NCI-H1930 (cell line): ENCODE measurements around the gene ANO10.
"Not testable (repeated sequence)": the region's sequence is repeated elsewhere in the genome, so short reads cannot be mapped to it uniquely, and the experiment has no call there.

Experiments
- DNase-seq, 2 experiments: peaks; one replicate each; lab custom pipeline; 2025; lab: John Stamatoyannopoulos, UW

Gene ANO10

DNA sequence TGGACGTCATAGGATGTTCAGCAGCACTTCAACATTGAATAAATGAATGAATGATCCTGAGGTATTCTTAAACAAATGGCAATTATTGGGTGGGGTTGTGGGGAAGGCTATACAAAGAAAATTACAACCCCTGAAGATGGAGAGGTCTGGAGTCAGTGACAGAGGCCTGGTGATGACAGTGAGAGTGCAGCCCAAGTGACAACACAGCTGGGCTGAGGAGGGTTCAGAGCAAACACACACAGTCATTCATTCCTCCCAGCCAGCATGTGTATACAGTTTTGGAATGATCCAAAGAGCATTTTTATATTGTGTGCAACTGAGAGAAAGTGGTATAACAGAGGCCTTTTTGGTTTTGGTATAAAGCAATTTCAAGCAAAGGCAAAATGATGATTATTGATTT lies 148.1 kb downstream of the ANO10 start:
- DNase-seq, result no peak

DNA sequence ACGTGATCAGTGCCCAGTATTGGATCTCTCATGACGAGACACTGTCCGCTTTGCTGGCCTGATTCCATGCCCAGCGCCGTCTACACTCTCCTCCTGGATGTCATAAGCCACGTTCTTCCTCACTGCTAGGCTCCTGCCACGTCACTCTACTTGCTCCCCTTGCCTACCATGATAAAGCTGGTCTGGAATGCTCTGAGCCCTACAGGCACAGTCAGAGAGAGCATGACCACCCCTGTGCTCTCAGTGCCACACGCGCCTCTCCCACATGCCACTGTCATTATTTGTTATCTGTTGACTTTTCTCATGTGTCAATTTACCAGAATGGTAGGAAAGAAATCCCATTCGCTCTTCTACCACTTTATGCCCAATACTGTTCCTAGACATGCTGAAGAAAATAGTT lies 148.6 kb downstream of the ANO10 start:
- no peak for DNase-seq

- DNase-seq, result no peak
These were observed 153.7 kb downstream of the ANO10 start for GRCh38 chr3:43468133-43468532.

DNA sequence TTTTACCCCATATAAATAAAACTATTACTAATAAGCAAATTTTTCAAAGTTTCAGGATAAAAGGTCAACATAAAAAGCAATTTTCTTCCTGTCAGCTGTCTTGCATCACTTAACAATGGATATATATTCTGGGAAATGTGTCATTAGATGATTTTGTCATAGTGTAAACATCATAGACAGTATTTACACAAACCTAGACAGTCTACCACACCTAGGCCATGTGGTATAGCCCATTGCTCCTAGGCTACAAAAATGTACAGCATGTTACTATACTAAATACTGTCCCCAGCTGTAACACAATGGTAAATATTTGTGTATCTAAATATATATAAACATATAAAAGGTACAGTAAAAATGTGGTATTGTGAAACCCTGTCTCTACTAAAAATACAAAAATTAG lies 156.7 kb downstream of the ANO10 start:
- DNase-seq, result no peak

GRCh38 chr3:43462566-43462965 lies 159.2 kb downstream of the ANO10 start:
- DNase-seq, result not testable (repeated sequence)

GRCh38 chr3:43461345-43461744 lies 160.5 kb downstream of the ANO10 start:
- no peak for DNase-seq

DNA sequence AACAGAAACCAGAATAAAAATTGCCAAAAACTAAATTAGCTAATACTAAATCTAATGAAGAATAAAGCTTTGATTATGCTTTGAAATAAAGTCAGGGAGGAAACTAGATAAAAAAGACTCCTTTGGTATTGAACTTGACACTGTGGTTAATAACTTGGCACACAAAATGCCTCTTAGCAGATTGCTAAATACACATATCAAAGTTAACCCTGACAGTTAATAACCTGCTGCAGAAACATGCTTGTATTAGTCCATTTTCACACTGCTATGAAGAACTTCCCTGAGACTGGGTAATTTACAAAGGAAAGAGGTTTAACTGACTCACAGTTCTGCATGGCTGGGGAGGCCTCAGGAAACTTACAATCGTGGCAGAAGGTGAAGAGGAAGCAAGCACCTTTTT lies 164.8 kb downstream of the ANO10 start:
- not testable (repeated sequence) for DNase-seq

DNA sequence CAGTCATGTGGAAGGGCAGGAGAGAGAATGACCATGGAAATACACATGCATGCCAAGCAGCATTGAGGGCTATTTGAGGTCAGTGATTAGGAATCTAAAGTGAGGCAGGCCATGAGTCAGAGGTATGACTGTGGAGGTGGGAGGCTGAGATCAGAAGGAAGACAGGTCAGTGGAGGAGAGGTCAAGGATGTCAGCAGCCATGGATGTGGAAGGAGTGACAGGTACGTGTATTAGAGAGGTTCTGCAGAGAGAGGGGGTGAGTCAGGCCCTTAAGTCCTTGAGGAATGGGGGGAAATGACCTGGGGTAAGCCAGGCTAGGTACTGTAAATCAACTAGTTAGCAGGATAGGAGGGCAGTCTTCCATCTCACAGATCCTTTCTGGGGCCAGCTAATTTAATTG lies 166.6 kb downstream of the ANO10 start:
- DNase-seq, result no peak

DNA sequence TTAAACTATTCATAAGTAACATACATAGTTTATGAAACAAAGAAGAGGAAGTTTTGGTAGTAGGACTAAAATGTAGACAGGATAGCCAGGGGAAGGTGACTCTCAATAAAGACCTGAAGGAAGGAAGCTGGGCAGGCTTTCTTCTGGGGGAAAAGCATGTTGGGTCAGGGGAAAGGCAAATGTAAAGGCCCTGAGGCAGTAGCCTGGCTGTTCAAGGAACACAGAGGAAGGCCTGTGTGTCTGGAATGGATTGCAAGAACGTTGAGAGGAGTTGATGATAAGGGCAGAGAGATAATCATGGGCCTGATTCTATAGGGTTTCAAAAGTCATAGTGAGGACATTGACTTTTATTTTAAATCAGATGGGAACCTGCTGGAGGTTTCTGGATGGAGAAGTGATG lies 167.8 kb downstream of the ANO10 start:
- no peak for DNase-seq

DNA sequence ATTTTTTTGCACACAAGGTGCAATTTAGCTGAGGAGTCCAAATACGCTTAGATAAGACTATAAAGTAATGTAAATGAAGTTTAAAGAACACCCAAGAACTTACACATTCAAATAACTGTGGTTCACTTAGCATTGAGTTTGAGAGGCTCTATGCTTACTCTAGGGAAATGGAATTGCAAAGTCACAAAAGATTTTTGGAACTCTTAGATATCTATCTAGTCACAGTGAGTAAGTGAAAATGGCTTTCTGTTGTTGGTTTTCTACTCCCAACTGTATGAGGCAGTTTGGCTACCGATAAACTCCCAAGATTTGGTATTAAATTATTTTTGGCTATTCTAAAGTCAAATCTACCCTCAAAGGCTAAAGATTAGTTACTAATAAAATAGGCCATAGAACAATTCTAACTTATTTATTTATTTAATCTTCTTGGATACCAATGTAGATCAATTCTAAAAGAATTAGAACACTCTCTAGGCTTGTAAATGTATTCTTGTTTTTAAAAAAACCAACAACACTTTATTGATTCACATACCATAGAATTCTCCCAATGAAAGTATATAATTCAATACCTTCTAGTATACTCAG lies 170.0 kb downstream of the ANO10 start:
- DNase-seq, result no peak

DNA sequence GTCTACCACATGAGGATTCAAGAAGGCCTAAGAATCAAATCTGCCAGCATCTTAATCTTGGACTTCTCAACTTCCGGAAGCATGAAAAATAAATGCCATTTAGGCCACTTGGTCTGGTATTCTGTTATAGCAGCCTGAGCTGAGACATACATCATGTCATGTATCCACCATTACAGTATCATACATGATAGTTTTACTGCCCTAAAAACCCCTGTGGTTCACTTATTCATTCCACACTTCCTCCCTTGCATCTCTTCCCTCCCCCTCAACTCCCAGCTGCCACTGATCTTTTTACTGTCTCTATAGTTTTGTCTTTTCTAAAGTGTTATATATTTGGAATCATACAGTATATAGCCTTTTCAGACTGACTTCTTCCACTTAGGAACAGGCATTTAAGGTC lies 173.7 kb downstream of the ANO10 start:
- DNase-seq, result no peak

GRCh38 chr3:43445820-43446219 lies 176.0 kb downstream of the ANO10 start:
- no peak for DNase-seq

GRCh38 chr3:43442872-43443395 lies 178.9 kb downstream of the ANO10 start:
- DNase-seq, result no peak

DNA sequence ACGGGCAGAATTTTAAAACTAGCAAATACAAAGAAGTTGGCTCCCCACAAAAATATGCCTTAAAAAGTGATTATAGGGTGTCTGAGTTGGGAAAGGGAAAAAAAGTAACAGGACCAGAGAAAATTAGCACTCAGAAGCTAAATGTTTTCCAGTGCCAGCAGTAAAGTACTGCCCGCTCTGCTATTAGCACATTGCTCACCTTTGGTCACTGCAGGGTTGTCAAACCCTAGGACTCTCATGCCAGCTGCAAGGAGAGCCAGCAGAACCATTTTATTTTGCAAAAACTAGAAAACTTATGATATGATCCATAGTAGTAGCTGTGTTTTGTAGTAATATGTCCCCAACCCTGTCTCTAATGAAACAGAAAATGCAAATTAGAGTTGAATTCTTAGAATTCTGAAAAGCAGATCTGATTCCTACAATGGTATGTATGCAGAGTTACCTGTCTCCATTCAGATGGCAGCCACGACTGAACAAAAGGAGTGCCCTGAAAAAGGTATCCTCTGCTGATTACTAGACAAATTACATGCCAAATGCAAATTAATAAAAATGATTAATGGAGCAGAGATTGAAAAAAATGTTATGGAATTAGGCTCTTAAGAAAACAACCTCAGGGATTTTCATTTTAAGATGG lies 185.2 kb downstream of the ANO10 start:
- DNase-seq, result no peak

GRCh38 chr3:43435706-43436105 lies 186.1 kb downstream of the ANO10 start:
- DNase-seq, result no peak

- DNase-seq, result no peak
These were observed 187.4 kb downstream of the ANO10 start for GRCh38 chr3:43434431-43434830.

DNA sequence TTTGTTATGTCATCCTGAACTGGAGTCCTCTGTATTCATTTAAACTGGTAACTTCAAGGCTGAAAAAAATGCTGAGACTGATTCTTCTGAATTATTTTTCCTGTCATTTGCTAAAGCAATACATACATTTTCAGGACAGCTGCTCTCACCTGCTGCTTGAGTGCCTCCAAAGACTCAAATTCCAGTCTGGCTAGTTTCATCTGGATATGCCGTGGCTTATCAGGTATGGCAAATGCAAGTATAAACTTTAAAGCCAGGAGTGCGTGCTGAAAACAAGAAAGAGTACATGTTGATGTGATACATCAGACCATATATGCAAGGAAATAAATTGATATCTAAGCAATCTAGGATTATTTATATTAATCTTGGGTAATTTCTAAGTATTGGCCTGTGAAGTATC lies 189.3 kb downstream of the ANO10 start:
- no peak for DNase-seq

DNA sequence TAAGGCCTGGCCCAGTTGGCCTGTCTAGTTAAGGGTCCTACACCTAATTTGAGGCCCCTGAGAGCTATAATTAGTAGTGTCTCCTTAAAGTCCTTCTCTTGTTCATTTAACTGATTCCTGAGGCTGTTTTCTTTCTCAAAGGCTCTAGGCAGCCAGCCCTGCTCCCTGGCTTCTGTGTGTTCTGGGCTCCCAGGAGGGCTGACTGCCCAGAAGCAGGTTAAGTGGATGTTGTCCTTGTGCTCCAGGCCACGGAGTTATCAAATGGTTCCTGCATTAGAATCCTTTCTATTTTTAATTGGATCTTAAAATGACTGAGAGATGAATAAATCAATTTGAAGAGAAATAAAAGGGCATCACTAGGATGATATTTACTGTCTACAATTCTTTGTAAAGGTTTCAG lies 195.4 kb downstream of the ANO10 start:
- DNase-seq, result no peak

GRCh38 chr3:43425829-43426228 lies 196.0 kb downstream of the ANO10 start:
- DNase-seq, result no peak

- DNase-seq, result no peak
These were observed 198.2 kb downstream of the ANO10 start for GRCh38 chr3:43423639-43424038.

DNA sequence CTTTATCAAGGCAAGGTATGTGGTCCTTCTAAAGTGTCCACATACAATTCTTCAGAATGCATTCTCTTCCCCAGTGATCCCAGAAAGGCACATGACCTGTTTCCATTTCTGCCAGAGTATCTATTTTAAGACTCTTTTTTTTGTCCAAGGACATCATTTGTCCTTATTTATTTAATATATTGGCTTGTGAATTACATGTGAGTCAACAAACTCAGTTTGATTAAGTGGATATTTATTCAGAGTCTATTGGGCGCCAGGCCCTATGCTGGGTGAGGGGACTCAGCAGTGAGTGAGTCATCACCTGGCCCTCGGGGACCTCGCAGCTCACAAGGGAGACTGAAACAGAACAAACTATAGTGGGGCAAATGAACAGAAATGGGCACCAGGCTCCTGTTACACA lies 198.7 kb downstream of the ANO10 start:
- DNase-seq, result peak in 1 of 2 experiments; percentile 28

DNA sequence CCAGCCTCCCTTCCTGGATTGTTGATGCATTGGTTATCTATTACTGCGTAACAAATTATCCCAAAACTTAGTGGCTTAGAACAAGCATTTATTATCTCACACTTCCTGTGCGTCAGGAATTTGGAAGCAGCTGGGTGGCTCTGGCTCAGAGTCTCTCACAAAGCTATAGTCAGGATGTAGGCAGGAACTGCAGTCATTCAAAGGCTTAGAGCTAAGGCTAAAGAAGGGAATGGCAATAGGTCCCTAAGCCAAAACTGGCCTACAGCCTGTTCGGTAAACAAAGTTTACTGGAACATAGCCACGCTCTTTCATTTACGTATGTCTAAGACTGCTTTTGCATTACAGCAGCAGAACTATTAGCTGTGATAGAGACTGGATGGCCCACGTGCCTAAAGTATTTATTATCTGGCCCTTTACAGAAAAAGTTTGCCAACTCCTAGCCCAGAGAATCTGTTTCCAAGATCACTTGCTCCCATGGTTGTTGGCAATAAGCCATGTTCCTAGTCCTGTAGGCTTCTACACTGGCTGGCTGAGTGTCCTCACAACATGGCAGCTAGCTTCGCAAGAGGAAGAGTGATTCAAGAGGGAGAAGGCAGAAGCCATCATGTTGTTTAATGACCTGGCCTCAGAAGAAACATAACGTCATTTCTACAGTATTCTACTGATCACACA lies 203.1 kb downstream of the ANO10 start:
- DNase-seq, result no peak

DNA sequence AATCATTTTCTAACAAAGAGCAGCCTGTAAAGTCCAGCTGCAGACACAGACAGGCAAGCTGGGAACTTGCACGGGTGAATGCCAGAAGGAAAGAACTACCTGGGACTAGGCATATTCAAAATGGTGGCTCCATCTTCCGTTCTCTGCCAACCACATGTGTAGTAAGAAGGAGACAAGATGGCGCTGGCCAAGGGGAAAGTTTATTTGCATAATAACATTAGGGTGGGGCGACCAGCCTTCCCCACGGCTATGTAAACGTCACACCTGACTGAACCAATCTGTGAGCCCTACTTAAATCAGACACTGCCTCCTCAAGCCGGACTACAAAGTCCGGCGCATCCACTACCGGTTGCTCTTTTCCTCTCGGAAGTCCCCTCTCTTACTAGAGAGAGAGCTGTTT lies 204.7 kb downstream of the ANO10 start:
- DNase-seq, result no peak
